A673 (cell line): ENCODE data around the gene TSHB. TPM values are rescaled to one million over a fixed set of nuclear protein-coding genes. Genes with fewer than 3 reads are reported as not detected.

ENCODE experiments used
- BruUV-seq: library from RNA; stranded (reverse); fragments of 400-500 nt; replicated peaks from 2 replicates; lab custom pipeline; 2021; lab: Mats Ljungman, UMichigan
- CTCF ChIA-PET: fragments of 300-600 bp; sonication (Branson Sonifier 250); formaldehyde crosslinking; loops from one replicate; lab custom pipeline; 2022; ENCODE audit warnings: antibody characterized with exemption; lab: Charles Lee
- POLR2A ChIA-PET: fragments of 300-600 bp; sonication (Branson Sonifier 250); formaldehyde crosslinking; loops from one replicate; lab custom pipeline; 2022; ENCODE audit warnings: antibody characterized with exemption; ENCODE audit not compliant: low non-redundant PET; lab: Charles Lee
- DNase-seq: peaks from one replicate; pipeline ENCODE4 v3.0.0-alpha.2; 2015; ENCODE audit warnings: low spot score
- H3K27ac ChIP-seq: fragments of 200-600 bp; sonication (generic); 2 replicates; pipeline ENCODE4 v1.5.1; 2016; ENCODE audit warnings: mixed run types, low read depth, mild to moderate bottlenecking, mixed read lengths, antibody characterized with exemption, low read length; ENCODE audit not compliant: poor library complexity, severe bottlenecking
- H3K27me3 ChIP-seq: fragments of 200-600 bp; sonication (generic); replicated peaks from 2 replicates; pipeline ENCODE4 v1.6.1; 2017; ENCODE audit warnings: mixed run types, low read depth, mild to moderate bottlenecking, mixed read lengths, antibody characterized with exemption, low read length; ENCODE audit not compliant: insufficient read depth, poor library complexity
- H3K36me3 ChIP-seq: fragments of 200-600 bp; sonication (generic); 2 replicates; pipeline ENCODE4 v1.6.1; 2016; ENCODE audit warnings: mixed run types, mild to moderate bottlenecking, mixed read lengths, antibody characterized with exemption, low read length; ENCODE audit not compliant: insufficient read depth, poor library complexity, severe bottlenecking
- H3K4me1 ChIP-seq: fragments of 200-600 bp; sonication (generic); 2 replicates; pipeline ENCODE4 v1.6.1; 2017; ENCODE audit warnings: mixed run types, mild to moderate bottlenecking, mixed read lengths, antibody characterized with exemption, low read length; ENCODE audit not compliant: insufficient read depth, poor library complexity, severe bottlenecking
- H3K4me3 ChIP-seq: fragments of 200-600 bp; sonication (generic); 2 replicates; pipeline ENCODE4 v1.5.1; 2016; ENCODE audit warnings: low read depth, mixed run types, mild to moderate bottlenecking, mixed read lengths, low read length; ENCODE audit not compliant: poor library complexity, severe bottlenecking
- H3K9me3 ChIP-seq: fragments of 200-600 bp; sonication (generic); 2 replicates; pipeline ENCODE4 v1.6.1; 2016; ENCODE audit warnings: mixed run types, low read depth, mild to moderate bottlenecking, mixed read lengths, antibody characterized with exemption, low read length; ENCODE audit not compliant: poor library complexity, severe bottlenecking
- CTCF ChIP-seq: fragments of 300-800, 200-600 bp; sonication (generic); conservative IDR thresholded peaks from 2 replicates; pipeline ENCODE4 v1.5.1; 2017; ENCODE audit warnings: low read depth, mild to moderate bottlenecking, antibody characterized with exemption, low read length, moderate library complexity, mixed read lengths
- EZH2 ChIP-seq: fragments of 200-600 bp; sonication (generic); IDR thresholded peaks from 2 replicates; pipeline ENCODE4 v1.6.1; 2017; ENCODE audit warnings: borderline replicate concordance, low read depth, mild to moderate bottlenecking, mixed read lengths, antibody characterized with exemption, low read length; ENCODE audit not compliant: poor library complexity, severe bottlenecking
- intact Hi-C: fragments of 100-400 bp; cut with micrococcal nuclease; formaldehyde crosslinking; loops from one replicate; pipeline ENCODE4 v1.10.0; 2022; ENCODE audit not compliant: unreplicated experiment
- total RNA-seq: library from RNA; stranded (reverse); gene quantifications from 2 replicates; pipeline ENCODE4 v1.2.3, GENCODE V29; 2021

Gene TSHB
- total RNA-seq, 1 experiment from 2014 or later = not detected

- H3K4me3 ChIP-seq = no peak overlapping the region
- ChIA-PET POLR2A (no interaction called here), CTCF (interaction anchor here (0.6 kb wide), 1 partner anchor 753 kb away, joined by 4 read pairs; no protein-coding TSS in a partner anchor)
- peak; percentile 35 for DNase-seq
- intact Hi-C loops = loop anchor here (5.0 kb wide), 1 partner anchor 59 kb away; no protein-coding TSS in a partner anchor
- no peaks in the 10 kb centered on the region for H3K4me1 ChIP-seq
- H3K36me3 ChIP-seq = no peaks in the 10 kb centered on the region
- H3K27me3 ChIP-seq = no peaks in the 10 kb centered on the region
- peak; percentile 50 for TF ChIP-seq CTCF
- no peak for TF ChIP-seq EZH2
- H3K27ac ChIP-seq = no peak overlapping the region
- BruUV-seq = no TSS peak
- H3K9me3 ChIP-seq = peaks cover 3% of the 10 kb centered on the region
These were observed 12.0 kb downstream of the TSHB start for GRCh38 chr1:115041654-115042053.

DNA sequence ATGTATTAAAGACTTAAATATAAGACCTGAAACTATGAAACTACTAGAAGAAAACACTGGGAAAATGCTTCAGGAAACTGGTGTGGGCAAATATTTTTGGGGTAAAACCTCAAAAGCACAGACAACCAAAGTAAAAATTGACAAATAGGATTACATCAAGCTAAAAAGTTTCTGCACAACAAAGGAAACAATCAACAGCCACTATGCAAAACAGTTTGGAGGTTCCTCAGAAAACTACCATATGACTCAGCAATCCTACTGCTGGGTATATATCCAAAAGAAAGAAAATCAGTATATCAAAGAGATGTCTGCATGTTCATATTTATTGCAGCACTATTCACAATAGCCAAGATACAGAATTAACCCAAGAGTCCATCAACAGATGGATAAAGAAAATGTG is 17.1 kb downstream of the TSHB start:
- ChIA-PET CTCF (no interaction called here), POLR2A (no interaction called here)
- H3K27me3 ChIP-seq = no peaks in the 10 kb centered on the region
- no peaks in the 10 kb centered on the region for H3K36me3 ChIP-seq
- no TSS peak for BruUV-seq
- H3K4me3 ChIP-seq = no peak overlapping the region
- H3K4me1 ChIP-seq = no peaks in the 10 kb centered on the region
- no peak for TF ChIP-seq EZH2
- TF ChIP-seq CTCF = no peak
- intact Hi-C loops = no loop called here
- peaks cover 3% of the 10 kb centered on the region for H3K9me3 ChIP-seq
- no peak overlapping the region for H3K27ac ChIP-seq
- no peak for DNase-seq

DNA sequence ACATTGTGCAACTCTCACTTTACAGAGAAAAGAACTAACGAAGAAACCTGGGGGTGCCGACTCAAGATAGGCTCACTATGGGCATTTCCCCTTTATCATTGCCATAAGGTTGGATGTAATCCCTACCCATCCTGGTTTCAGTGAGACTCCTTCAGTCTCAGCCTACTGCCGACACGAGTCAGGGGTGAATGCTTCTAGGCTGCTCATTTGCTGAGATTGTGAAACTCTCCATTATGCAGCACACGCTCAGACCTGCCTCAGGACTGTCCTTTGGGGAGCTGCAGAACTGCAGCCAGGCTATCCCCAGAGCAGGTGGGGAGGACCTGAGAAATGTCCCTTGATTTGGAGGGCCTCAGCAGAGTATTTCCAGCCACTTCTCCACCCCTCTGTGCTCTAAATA is 22.2 kb downstream of the TSHB start:
- Histone ChIP-seq H3K27me3 (no peaks in the 10 kb centered on the region), H3K36me3 (no peaks in the 10 kb centered on the region), H3K27ac (no peak overlapping the region), H3K4me3 (no peak overlapping the region), H3K9me3 (no peaks in the 10 kb centered on the region), H3K4me1 (no peaks in the 10 kb centered on the region)
- BruUV-seq = no TSS peak
- intact Hi-C loops = loop anchor here (1.0 to 10.0 kb wide), 3 partner anchors 60 to 707 kb away; no protein-coding TSS in a partner anchor
- POLR2A ChIA-PET = interaction anchor here (0.7 kb wide), 1 partner anchor 1058 kb away, joined by 3 read pairs; no protein-coding TSS in a partner anchor
- no peak for DNase-seq
- TF ChIP-seq CTCF (no peak), EZH2 (no peak)
- CTCF ChIA-PET = no interaction called here
